Adipose tissue (tissue), 3 donors: Measurements from ENCODE around the gene MKNK2. TPM values are rescaled to one million over a fixed set of nuclear protein-coding genes. Genes with fewer than 3 reads are reported as not detected.
"Not testable (repeated sequence)": the region's sequence is repeated elsewhere in the genome, so short reads cannot be mapped to it uniquely, and the experiment has no call there.

ENCODE experiments used
- H3K27ac ChIP-seq: one replicate; pipeline ENCODE4 v1.5.1; 2013; ENCODE audit warnings: low read depth, low read length
- WGBS, 3 donors: extraction: QIAGEN DNeasy Blood & Tissue Kit; methylation state at CpG; one replicate each; pipeline ENCODE4 v1.1.7; 2013; 5-methylcytosine and 5-hydroxymethylcytosine counted together
- polyA plus RNA-seq, 3 donors: library from polyadenylated mRNA; stranded (reverse); fragments of 200-250 nt; gene quantifications; one replicate each; pipeline ENCODE4 v1.2.3, GENCODE V29; 2013
- donor health status: healthy with polysubstance abuse.
- donor health status: Bipolar disorder and iron deficiency.
- donor health status: healthy.

The MKNK2 gene
- 100 to 1,000 TPM; 175 to 226 (median 190) TPM for polyA plus RNA-seq

DNA sequence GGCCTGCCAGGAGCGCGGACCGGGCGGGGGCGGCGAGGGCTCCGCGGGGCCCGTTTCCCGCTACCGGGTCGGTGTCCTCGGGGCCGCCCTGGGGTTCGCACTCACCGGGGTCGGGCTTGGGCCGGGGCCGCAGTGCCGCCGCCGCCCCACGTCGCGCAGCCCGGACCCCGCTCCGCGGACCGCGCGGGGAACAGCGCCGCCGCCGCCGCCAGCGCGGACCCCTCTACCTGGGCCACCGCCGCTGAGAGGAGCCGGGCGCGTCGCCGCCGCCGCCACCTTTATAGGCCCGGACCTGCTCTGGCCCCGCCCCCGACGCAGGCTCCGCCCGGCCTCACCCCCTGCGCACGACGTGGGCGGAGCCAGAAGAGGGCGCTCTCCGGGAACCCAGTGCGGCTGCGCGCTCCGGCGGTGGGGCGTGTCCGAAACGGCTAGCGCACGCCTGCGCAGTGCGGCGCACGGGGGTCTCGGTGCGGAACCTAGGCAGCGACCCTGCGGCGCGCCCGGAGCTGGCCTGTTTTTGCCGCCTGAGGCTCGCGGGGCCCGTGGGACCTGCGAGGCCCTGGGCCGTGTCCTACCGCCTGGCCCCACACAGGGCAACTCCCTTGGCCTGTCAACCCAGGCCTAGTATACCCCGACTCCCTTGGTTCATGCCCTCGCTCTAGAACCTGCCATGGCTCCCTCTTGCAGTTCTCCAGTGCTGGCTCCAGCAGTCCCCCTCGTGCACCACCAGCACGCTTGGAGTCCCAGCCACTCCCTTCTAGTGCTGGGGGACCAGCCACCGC, at the start of gene MKNK2:
TSS of gene MKNK2 (minus strand) at position 254 of the 782 bp plus-strand sequence. CDS start 393 bp downstream, outside the sequence.
- 2 to 4% (median 3%) methylated on average over 41 to 93 of the region's 93 CpGs for WGBS, 3 donors
- H3K27ac ChIP-seq = peak within 1 kb of the TSS; percentile 53

DNA sequence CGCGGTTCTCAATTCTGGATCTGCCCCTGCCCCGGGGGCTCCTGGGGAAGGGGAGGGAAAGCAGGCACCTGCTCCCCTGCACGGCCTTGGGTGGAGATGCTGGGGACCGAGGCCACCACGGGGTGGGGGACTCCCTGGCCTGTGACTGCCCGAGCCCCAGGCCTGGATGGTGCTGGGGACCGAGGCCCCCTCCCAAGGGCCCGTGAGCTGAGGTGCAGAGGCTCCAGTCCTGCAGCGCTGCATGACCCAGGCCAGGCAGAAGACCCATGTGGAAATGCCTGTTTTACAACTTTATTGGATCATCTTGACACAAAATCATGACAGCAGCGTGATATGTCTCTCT, 49.6 kb upstream of the MKNK2 start:
- WGBS, 3 donors = 84 to 95% (median 94%) methylated on average over 11 of the region's 11 CpGs
- H3K27ac ChIP-seq = no peak overlapping the region

DNA sequence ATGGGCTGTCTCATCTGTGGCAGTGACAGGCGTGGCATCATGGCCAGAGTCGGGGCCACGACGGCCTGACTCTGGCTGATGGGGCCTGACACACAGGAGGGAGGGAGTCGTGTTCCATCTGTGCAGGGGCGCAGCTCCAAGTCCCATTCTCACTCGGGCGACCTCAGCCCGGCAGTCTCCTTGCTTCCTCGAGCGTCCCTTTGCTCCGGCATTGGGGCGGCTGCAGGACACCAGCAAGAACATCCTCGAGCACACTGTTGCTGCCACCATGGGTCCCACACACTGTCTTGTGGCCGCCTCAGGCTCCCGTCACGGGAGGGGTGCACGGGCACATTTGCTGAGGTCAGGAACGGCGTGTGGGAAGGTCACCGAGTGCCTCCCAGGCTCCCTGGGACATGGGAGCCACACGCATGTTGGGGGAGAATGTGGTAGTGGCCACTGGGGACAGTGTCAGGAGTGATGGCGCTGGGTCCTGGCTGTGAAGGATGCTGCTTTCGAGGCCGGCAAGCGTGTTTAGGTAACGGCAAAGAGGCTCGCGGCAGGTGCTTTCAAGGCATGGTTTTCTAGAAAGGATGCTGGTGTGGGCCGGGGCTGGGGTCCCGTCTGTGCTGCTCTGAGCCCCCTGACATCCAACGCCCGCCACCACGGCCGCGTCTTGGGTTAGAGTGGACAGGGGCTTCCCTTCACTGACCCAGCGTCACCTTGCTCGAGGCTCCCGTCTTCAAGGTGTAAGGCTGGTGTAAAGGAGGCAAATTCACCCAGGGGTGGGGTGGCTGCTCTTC, 49.1 kb upstream of the MKNK2 start:
- 92% methylated on average over 38 to 39 of the region's 39 CpGs for WGBS, 3 donors

DNA sequence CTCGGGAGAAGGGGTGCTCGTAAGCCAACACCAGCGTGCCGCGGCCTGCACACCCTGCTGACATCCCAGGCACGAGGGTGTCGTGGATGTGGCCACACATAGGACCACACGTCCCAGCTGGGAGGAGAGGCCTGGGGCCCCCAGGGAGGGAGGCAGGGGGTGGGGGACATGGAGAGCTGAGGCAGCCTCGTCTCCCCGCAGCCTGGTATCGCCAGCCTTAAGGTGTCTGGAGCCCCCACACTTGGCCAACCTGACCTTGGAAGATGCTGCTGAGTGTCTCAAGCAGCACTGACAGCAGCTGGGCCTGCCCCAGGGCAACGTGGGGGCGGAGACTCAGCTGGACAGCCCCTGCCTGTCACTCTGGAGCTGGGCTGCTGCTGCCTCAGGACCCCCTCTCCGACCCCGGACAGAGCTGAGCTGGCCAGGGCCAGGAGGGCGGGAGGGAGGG, 48.0 kb upstream of the MKNK2 start:
- 79 to 81% (median 81%) methylated on average over 16 of the region's 16 CpGs for WGBS, 3 donors
- no peak overlapping the region for H3K27ac ChIP-seq

More for the DNA sequence above, 49.1 kb upstream of the MKNK2 start:
- H3K27ac ChIP-seq = no peak overlapping the region

DNA sequence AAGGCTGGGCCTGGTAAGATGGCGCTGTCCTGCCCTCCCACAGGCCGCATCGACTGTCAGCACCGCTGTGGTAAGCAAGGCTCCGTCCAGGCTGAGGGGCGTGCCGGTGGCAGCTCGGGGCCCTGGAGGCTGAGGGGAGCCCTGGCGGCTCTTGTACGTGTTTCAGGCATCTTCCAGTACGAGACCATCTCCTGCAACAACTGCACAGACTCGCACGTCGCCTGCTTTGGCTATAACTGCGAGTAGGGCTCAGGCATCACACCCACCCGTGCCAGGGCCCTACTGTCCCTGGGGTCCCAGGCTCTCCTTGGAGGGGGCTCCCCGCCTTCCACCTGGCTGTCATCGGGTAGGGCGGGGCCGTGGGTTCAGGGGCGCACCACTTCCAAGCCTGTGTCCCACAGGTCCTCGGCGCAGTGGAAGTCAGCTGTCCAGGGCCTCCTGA, 46.9 kb upstream of the MKNK2 start:
- WGBS, 3 donors = 68 to 83% (median 79%) methylated on average over 23 of the region's 23 CpGs
- H3K27ac ChIP-seq = no peak overlapping the region

DNA sequence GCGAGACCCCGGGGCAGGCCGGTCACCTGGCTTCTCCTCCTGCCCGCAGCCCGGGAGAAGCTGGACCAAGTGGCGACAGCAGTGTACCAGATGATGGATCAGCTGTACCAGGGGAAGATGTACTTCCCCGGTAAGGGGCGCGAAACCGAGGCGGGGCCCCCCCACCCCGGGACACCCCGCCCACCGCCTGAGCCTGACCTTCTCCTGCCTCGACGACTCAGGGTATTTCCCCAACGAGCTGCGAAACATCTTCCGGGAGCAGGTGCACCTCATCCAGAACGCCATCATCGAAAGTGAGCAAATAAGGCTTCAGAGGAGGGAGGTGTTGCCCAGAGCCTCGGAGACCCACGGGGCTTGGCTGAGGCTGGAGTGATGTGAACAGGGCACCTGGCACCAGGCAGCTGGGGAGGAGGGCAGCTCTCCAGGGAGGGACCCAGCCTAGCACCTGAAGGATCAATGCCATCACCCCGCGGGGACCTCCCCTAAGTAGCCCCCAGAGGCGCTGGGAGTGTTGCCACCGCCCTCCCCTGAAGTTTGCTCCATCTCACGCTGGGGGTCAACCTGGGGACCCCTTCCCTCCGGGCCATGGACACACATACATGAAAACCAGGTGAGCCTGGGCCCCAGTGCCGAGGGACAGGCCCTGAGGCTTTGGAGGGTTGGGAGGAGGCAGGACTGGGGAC, 46.3 kb upstream of the MKNK2 start:
- WGBS, 3 donors = 9 to 27% (median 22%) methylated on average over 29 to 30 of the region's 30 CpGs
- no peak overlapping the region for H3K27ac ChIP-seq

DNA sequence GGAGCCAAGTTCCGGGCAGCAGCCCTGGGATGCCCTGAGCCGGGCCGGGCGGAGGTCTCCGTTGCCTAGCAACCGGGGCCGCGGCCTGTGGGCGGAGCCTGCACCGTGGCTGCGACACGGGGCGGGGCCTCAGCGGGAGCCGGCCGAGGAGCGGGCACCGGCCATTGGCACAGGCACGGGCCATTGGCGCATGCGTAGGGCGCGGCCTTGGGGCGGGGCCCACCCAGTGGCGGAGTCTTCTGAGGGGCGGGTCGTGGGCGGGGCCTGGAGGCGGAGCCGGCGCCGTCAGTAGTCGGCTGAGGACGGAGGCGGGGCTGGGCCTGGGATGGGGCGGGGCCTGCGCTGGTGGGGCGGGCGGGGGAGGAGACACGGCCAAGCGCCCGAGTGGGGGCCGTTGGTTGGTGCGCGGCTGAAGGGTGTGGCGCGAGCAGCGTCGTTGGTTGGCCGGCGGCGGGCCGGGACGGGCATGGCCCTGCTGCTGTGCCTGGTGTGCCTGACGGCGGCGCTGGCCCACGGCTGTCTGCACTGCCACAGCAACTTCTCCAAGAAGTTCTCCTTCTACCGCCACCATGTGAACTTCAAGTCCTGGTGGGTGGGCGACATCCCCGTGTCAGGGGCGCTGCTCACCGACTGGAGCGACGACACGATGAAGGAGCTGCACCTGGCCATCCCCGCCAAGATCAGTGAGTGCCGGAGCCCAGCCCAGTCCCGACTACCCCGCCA, 45.6 kb upstream of the MKNK2 start, which contains the start of gene IZUMO4:
TSS of gene IZUMO4 (plus strand) at position 436 of the 723 bp plus-strand sequence. CDS start at position 467, 31 bp downstream.
- 0% methylated on average over 46 to 69 of the region's 70 CpGs for WGBS, 3 donors

DNA sequence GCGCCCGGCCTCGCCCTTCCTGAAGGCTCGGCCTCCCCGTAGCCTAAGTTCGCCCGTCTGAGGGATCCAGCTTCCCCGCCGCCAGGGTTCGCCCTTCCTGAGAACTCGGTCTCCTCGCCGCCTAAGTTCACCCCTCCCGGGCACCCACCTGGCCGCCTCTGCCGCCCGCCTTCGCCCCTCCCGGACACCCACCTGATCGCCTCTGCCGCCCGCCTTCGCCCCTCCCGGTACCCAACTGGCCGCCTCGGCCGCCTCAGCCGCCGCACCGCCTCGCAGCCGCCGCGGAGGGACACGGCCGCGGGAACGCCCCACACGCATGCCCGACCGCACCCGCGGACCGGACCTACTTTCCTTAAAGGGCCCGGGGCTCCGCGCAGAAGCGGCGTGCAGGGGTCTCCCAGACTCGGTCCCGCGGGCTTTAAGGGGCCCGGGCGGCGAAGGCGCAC, 45.0 kb upstream of the MKNK2 start, which contains the start of gene MOB3A:
TSS of gene MOB3A (minus strand) at position 293 of the 446 bp plus-strand sequence. CDS start 17,766 bp downstream, outside the sequence.
- no peak within 1 kb of the TSS for H3K27ac ChIP-seq
- WGBS, 3 donors = 0 to 1% (median 0%) methylated on average over 56 of the region's 56 CpGs

More for the DNA sequence above, 45.6 kb upstream of the MKNK2 start, which contains the start of gene IZUMO4:
- no peak within 1 kb of the TSS for H3K27ac ChIP-seq

DNA sequence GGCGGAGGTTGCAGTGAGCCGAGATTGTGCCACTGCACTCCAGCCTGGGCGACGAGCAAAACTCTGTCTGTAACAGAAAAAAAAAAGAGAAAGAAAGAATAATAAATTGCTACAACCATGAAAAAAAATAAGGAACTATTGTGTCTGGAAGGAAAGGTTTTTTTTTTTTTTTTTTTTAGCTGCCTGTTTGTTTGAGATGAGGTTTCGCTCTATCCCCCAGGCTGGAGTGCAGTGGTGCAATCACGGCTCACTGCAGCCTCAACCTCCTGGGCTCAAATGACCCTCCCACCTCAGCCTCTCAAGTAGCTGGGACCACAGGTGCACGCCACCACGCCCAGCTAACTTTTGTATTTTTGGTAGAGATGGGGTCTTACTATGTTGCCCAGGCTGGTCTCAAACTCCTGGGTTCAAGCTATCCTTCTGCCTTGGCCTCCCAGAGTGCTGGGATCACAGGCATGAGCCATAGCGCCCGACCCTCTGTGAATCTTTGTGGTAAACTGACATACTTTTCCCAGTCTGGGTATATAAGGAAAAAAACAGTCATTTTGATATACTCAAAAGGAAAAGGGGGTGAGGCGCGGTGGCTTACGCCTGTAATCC, 41.0 kb upstream of the MKNK2 start:
- WGBS, 3 donors = 77 to 95% (median 86%) methylated on average over 13 of the region's 13 CpGs
- H3K27ac ChIP-seq = not testable (repeated sequence)

DNA sequence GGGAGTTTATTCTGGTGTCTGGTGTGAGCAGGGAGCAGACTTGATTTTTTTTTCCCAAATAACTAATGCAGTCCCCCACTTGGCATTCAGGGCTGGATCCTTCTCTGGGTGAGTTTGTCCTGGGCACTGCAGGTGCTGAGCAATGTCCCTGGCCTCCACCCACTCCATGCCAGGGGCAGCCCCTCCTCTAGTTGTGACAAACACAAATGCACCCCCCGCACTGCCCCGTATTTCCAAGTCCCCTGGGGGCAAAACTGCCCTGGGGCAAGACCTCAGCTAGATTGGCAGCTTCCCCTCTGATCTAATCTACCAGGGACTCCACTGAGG, 38.6 kb upstream of the MKNK2 start:
- WGBS, 3 donors = 40 to 81% (median 60%) methylated on average over 2 of the region's 2 CpGs
- H3K27ac ChIP-seq = peak overlapping the region; percentile 47

DNA sequence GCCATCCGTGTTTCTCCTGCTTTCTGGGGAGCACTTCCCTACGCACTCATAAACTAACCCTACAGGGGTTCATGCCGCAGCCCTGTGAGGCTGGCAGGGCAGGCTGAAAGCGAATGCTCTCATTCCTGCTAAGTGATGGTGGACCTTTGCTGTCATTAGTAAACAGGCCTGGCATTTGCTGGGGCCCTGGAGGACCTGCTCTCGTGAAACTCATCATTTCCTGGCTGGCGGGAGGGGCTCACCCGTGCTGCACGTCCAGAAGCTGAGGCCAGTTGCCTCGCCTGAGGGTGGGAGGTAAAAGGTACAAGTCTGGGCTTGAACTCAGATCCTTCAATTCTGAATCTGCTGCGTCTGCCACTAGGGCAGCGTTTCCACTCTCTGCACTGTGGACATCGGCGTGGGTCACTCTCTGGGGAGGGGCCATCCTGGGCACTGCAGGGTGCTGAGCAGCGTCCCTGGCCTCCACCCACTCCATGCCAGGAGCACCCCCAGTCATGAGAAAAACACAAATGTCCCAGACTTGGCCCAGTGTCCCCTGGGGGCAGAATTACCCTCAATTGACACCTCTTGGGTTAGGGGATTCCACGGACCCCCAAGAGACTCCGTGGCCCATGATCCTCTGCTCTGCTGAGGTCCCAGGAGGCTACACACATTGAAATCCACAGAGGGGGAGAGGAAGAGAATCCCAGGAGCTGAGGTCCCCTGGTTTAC, 38.1 kb upstream of the MKNK2 start:
- H3K27ac ChIP-seq = no peak overlapping the region
- 65 to 81% (median 67%) methylated on average over 16 of the region's 16 CpGs for WGBS, 3 donors

DNA sequence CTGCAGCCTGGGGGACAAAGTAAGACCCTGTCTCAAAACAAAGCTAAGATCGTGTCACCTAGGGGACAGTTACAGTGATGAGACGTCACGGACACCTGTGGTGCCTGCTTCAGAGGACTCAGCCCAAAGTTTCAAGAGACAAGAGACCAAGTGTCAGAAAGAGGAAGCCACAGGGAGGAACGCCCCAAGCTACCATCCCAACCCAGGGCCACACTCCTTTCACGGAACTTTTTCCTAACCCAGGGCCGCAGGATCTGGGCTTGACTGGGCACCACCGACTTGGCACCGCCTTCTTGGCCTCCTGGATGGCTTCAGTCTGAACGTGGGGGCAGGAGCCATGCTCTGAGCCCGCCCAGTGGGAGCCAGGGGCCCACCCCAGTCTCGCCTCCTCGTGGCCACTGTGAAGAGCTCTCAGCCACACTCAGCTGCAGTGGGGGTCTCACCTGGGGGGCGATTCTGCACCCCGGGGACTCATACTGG, 36.6 kb upstream of the MKNK2 start:
- 58 to 80% (median 65%) methylated on average over 14 of the region's 14 CpGs for WGBS, 3 donors
- H3K27ac ChIP-seq = no peak overlapping the region

DNA sequence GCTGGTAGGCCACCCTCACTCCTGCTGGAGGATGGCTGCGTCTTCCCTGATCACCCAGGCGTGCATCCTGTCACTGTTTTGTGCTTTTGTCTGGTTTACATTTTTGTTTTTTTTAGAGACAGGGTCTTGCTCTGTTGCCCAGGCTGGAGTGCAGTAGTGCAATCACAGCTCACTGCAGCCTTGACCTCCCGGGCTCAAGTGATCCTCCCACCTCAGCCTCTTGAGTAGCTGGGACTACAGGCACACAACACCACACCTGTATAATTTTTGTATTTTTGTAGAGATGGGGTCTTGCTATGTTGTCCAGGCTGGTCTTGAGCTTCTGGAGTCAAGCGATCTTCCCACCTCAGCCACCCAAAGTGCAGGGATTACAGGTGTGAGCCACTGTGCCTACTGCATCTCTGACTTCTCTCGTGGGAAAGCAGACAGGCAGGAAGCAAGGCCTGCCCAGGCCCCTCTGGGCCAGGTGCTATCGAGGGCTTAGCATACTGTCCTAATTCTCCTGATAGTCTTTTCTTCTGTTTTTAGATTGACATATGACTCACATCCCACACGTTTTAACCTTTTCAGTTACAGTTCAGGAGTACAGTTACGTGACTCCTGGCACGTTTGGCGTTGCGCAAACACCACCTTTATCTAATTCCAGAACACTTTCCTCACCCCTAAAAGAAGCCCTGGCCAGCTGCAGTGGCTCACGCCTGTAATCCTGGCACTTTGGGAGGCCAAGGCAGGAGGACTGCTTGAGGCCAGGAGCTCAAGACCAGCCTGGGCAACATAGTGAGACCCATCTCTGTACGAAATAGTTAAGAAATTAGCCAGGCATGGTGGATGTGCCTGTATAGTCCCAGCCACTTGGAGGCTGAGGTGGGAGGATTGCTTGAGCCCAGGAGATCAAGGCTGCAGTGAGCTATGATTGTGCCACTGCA, 35.9 kb upstream of the MKNK2 start:
- WGBS, 3 donors = 59 to 65% (median 63%) methylated on average over 13 of the region's 13 CpGs
- H3K27ac ChIP-seq = not testable (repeated sequence)

DNA sequence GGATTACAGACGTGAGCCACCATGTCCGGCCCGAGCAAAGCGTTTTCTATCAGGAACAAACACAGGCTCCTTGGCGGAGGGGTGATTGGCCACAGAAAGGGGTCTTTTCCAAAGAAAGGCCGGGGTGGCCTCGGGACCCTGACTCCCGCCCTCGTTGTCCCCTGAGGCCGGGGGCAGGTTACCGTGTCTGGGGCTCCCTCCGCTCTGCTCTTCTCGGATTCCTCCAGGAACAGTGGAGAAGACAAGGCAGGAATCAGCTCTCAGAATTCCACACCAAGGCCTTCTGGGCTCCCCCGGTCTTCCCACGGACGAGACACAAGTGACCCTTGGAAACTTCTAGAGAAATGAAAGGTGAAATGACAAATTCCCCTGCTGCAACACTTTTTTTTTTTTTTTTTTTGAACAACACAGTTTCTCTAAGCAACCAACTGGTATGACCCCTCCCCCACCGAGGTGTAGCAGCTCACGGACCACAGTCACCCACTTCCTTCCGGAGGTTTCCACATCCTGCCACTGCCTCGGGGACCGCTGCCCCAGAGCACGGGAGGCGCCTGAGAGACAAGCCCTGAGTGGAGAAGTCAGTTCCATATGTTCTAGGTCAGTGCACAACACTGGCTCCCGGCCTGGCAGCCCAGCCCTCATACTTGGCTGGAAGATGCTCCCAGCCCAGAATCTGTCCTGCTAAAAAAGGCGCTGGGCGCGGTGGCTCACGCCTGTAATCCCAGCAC, 34.1 kb upstream of the MKNK2 start:
- H3K27ac ChIP-seq = no peak overlapping the region
- 40 to 74% (median 42%) methylated on average over 28 of the region's 28 CpGs for WGBS, 3 donors

DNA sequence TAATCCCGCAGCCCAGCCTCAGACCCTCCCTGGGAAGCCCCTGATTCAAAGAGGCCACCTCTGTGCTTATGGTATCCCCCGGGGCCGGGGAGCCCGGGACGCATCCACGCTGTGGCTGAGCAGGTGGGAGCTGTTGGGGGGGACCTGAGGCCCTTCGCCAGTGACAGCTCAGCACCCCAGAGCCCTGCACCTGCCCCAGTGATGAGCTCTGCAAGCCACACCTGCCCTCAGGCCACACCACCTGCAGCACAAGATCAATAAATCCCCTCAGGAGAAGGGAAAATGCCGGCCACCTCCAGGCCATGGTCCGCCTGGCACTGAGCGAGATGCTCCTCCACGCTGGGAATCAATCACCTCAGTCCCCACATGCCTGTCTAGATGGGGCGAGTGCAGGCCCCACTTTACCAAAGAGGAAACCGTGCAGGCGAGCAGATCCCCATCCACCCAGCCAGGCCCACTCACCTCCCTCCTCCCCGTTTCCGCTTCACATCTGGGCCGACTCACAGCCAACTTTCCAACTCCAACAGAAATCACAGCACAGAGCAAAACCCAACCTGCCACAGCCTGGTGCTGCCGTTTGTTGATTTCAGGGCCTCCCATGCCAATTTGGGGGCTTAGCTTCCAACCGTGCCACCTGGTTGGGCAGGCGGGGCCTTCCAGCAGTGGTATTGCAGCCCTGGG, 32.3 kb upstream of the MKNK2 start:
- 47 to 84% (median 48%) methylated on average over 20 of the region's 20 CpGs for WGBS, 3 donors
- no peak overlapping the region for H3K27ac ChIP-seq
